HG02884 (cell line): ENCODE results near the gene TMUB1.

Source experiments
- ATAC-seq: cut with Tn5 transposase; IDR thresholded peaks from one replicate; pipeline ENCODE4 v1.9.1; 2021; ENCODE audit warnings: mild to moderate bottlenecking, moderate library complexity; ENCODE audit not compliant: unreplicated experiment

TMUB1 gene

GRCh38 chr7:151071032-151071866, 12.0 kb downstream of the TMUB1 start:
- ATAC-seq = no peak

GRCh38 chr7:151070574-151070960, 12.7 kb downstream of the TMUB1 start:
- no peak for ATAC-seq

- ATAC-seq = no peak
Observed at GRCh38 chr7:151069841-151070573, 13.3 kb downstream of the TMUB1 start.

- ATAC-seq = no peak
Observed at GRCh38 chr7:151068069-151068773, 15.1 kb downstream of the TMUB1 start.

GRCh38 chr7:151066273-151066974, 16.9 kb downstream of the TMUB1 start:
- ATAC-seq = no peak

- no peak for ATAC-seq
Observed at GRCh38 chr7:151065516-151065915, 17.8 kb downstream of the TMUB1 start.

GRCh38 chr7:151064993-151065392, 18.3 kb downstream of the TMUB1 start:
- ATAC-seq = no peak

- no peak for ATAC-seq
Observed at GRCh38 chr7:151064454-151064853, 18.8 kb downstream of the TMUB1 start.

- no peak for ATAC-seq
Observed at GRCh38 chr7:151063212-151063561, 20.1 kb downstream of the TMUB1 start.

- ATAC-seq = no peak
Observed at GRCh38 chr7:151062399-151063211, 20.7 kb downstream of the TMUB1 start.

GRCh38 chr7:151062111-151062398, 21.2 kb downstream of the TMUB1 start:
- ATAC-seq = no peak

GRCh38 chr7:151061213-151062110, 21.8 kb downstream of the TMUB1 start:
- ATAC-seq = no peak

GRCh38 chr7:151060416-151061212, 22.7 kb downstream of the TMUB1 start:
- ATAC-seq = no peak

- ATAC-seq = no peak
Observed at GRCh38 chr7:151060113-151060415, 23.2 kb downstream of the TMUB1 start.

GRCh38 chr7:151059367-151060112, 23.8 kb downstream of the TMUB1 start, which contains the start of gene SLC4A2:
Gene SLC4A2, plus strand, starts transcription at chr7:151059589. Its CDS starts 2,399 bp downstream, at chr7:151061988.
- no peak for ATAC-seq

GRCh38 chr7:151058781-151059366, 24.4 kb downstream of the TMUB1 start:
- no peak for ATAC-seq

GRCh38 chr7:151057989-151058780, 25.1 kb downstream of the TMUB1 start:
- ATAC-seq = peak; percentile 92
